ENCODE measurements around the gene LRRC71.

LRRC71 gene

GRCh38 chr1:156901966-156902915 lies 18.2 kb upstream of the LRRC71 start:
- Histone ChIP-seq H3K79me2 (ENCODE audit: insufficient read depth, low read length) (no peaks in the 10 kb centered on the region), H2AFZ (ENCODE audit: low read depth, low read length) (no peak overlapping the region), H3K4me3 (ENCODE audit: low read depth in 1 of 2, low read length in 2 of 2) (no peak overlapping the region), H3K4me2 (ENCODE audit: insufficient read depth, low read length) (no peak overlapping the region), H3K9ac (ENCODE audit: low read depth, low read length) (no peak overlapping the region), H3K4me1 (ENCODE audit: insufficient read depth, low read length) (no peaks in the 10 kb centered on the region), H3K9me3 (ENCODE audit: insufficient read depth, low read length, severe bottlenecking) (no peaks in the 10 kb centered on the region), H4K20me1 (ENCODE audit: insufficient read depth, low read length) (no peaks in the 10 kb centered on the region), H3K27ac (ENCODE audit: low read length) (no peak overlapping the region), H3K27me3 (ENCODE audit: insufficient read depth, low read length, poor library complexity) (peaks cover 21% of the 10 kb centered on the region), H3K36me3 (ENCODE audit: insufficient read depth, low read length) (no peaks in the 10 kb centered on the region)
- ATAC-seq (ENCODE audit: insufficient read depth, low read depth) (no peak), DNase-seq (no peak)
- no peak for TF ChIP-seq EZH2 (IDR thresholded peaks at IDR 0.05; ENCODE audit: borderline replicate concordance, low read depth, low read length, severe bottlenecking)
- TF ChIP-seq, protein P1, sequence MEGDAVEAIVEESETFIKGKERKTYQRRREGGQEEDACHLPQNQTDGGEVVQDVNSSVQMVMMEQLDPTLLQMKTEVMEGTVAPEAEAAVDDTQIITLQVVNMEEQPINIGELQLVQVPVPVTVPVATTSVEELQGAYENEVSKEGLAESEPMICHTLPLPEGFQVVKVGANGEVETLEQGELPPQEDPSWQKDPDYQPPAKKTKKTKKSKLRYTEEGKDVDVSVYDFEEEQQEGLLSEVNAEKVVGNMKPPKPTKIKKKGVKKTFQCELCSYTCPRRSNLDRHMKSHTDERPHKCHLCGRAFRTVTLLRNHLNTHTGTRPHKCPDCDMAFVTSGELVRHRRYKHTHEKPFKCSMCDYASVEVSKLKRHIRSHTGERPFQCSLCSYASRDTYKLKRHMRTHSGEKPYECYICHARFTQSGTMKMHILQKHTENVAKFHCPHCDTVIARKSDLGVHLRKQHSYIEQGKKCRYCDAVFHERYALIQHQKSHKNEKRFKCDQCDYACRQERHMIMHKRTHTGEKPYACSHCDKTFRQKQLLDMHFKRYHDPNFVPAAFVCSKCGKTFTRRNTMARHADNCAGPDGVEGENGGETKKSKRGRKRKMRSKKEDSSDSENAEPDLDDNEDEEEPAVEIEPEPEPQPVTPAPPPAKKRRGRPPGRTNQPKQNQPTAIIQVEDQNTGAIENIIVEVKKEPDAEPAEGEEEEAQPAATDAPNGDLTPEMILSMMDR (IDR thresholded peaks at IDR 0.05; ENCODE audit: borderline replicate concordance, extremely low read depth, low read length, poor library complexity, severe bottlenecking): no peak

GRCh38 chr1:156903328-156904091 lies 16.9 kb upstream of the LRRC71 start:
- H3K4me2 ChIP-seq (ENCODE audit: insufficient read depth, low read length): no peak overlapping the region

GRCh38 chr1:156904187-156904959 lies 16.1 kb upstream of the LRRC71 start:
- H3K4me3 ChIP-seq (ENCODE audit: low read depth in 1 of 2, low read length in 2 of 2): no peak overlapping the region
- no peaks in the 10 kb centered on the region for H3K9me3 ChIP-seq (ENCODE audit: insufficient read depth, low read length, severe bottlenecking)
- no peak overlapping the region for H3K9ac ChIP-seq (ENCODE audit: low read depth, low read length)
- no peaks in the 10 kb centered on the region for H3K4me1 ChIP-seq (ENCODE audit: insufficient read depth, low read length)
- no peaks in the 10 kb centered on the region for H3K79me2 ChIP-seq (ENCODE audit: insufficient read depth, low read length)
- TF ChIP-seq EZH2 (IDR thresholded peaks at IDR 0.05; ENCODE audit: borderline replicate concordance, low read depth, low read length, severe bottlenecking): no peak
- TF ChIP-seq, protein P1 (IDR thresholded peaks at IDR 0.05; ENCODE audit: borderline replicate concordance, extremely low read depth, low read length, poor library complexity, severe bottlenecking): no peak
- ATAC-seq (ENCODE audit: insufficient read depth, low read depth) (no peak), DNase-seq (no peak)
- H2AFZ ChIP-seq (ENCODE audit: low read depth, low read length): no peak overlapping the region
- H3K4me2 ChIP-seq (ENCODE audit: insufficient read depth, low read length): no peak overlapping the region
- no peaks in the 10 kb centered on the region for H4K20me1 ChIP-seq (ENCODE audit: insufficient read depth, low read length)
- peaks cover 21% of the 10 kb centered on the region for H3K27me3 ChIP-seq (ENCODE audit: insufficient read depth, low read length, poor library complexity)
- H3K36me3 ChIP-seq (ENCODE audit: insufficient read depth, low read length): no peaks in the 10 kb centered on the region
- H3K27ac ChIP-seq (ENCODE audit: low read length): no peak overlapping the region

More at GRCh38 chr1:156903328-156904091, 16.9 kb upstream of the LRRC71 start:
- Histone ChIP-seq H2AFZ (ENCODE audit: low read depth, low read length) (no peak overlapping the region), H3K79me2 (ENCODE audit: insufficient read depth, low read length) (no peaks in the 10 kb centered on the region), H3K4me3 (ENCODE audit: low read depth in 1 of 2, low read length in 2 of 2) (no peak overlapping the region), H3K36me3 (ENCODE audit: insufficient read depth, low read length) (no peaks in the 10 kb centered on the region), H3K27me3 (ENCODE audit: insufficient read depth, low read length, poor library complexity) (peaks cover 21% of the 10 kb centered on the region), H4K20me1 (ENCODE audit: insufficient read depth, low read length) (no peaks in the 10 kb centered on the region), H3K4me1 (ENCODE audit: insufficient read depth, low read length) (no peaks in the 10 kb centered on the region), H3K9ac (ENCODE audit: low read depth, low read length) (no peak overlapping the region), H3K9me3 (ENCODE audit: insufficient read depth, low read length, severe bottlenecking) (no peaks in the 10 kb centered on the region), H3K27ac (ENCODE audit: low read length) (no peak overlapping the region)
- TF ChIP-seq EZH2 (IDR thresholded peaks at IDR 0.05; ENCODE audit: borderline replicate concordance, low read depth, low read length, severe bottlenecking): no peak
- TF ChIP-seq, protein P1 (IDR thresholded peaks at IDR 0.05; ENCODE audit: borderline replicate concordance, extremely low read depth, low read length, poor library complexity, severe bottlenecking): no peak
- ATAC-seq (ENCODE audit: insufficient read depth, low read depth) (no peak), DNase-seq (no peak)
